NK-92 (cell line): ENCODE data around the gene ZNF169.
"Not testable (repeated sequence)": the region's sequence is repeated elsewhere in the genome, so short reads cannot be mapped to it uniquely, and the experiment has no call there.

ENCODE experiments used
- DNase-seq: peaks from one replicate; lab custom pipeline; 2025; ENCODE audit not compliant: unreplicated experiment; lab: John Stamatoyannopoulos, UW

ZNF169 gene

GRCh38 chr9:94341703-94342102, 82.6 kb downstream of the ZNF169 start:
- DNase-seq: not testable (repeated sequence)

GRCh38 chr9:94347451-94347850, 88.4 kb downstream of the ZNF169 start:
- DNase-seq: not testable (repeated sequence)

GRCh38 chr9:94348754-94349153, 89.7 kb downstream of the ZNF169 start:
- not testable (repeated sequence) for DNase-seq
